SK-N-SH treated with all-trans-retinoic acid at 6 μM for 48 hours (cell line): ENCODE measurements around the gene TRIP4.

Source experiments
- CREB5 ChIP-seq: fragments of 250-450 bp; sonication (Bioruptor Pico); IDR thresholded peaks from 2 replicates; pipeline ENCODE4 v1.5.1; 2020; ENCODE audit warnings: low read depth, mild to moderate bottlenecking, moderate library complexity
- CSRNP3 ChIP-seq: fragments of 250-450 bp; sonication (Bioruptor Pico); IDR thresholded peaks from 2 replicates; pipeline ENCODE4 v1.5.1; 2021; ENCODE audit warnings: mild to moderate bottlenecking, moderate library complexity
- ISL1 ChIP-seq: fragments of 250-450 bp; sonication (Bioruptor Pico); IDR thresholded peaks from 2 replicates; pipeline ENCODE4 v2.1.2; 2022; ENCODE audit warnings: mild to moderate bottlenecking, moderate library complexity
- ZFP30 ChIP-seq: fragments of 450-650 bp; formaldehyde crosslinking; IDR thresholded peaks from 2 replicates; pipeline ENCODE4 v1.5.0; 2022; ENCODE audit warnings: mild to moderate bottlenecking, moderate library complexity
- ZNF565 ChIP-seq: fragments of 450-650 bp; formaldehyde crosslinking; conservative IDR thresholded peaks from 2 replicates; pipeline ENCODE4 v1.5.0; 2020; ENCODE audit warnings: low read depth, mild to moderate bottlenecking, moderate library complexity
- ZNF8 ChIP-seq: fragments of 450-650 bp; formaldehyde crosslinking; IDR thresholded peaks from 2 replicates; pipeline ENCODE4 v1.5.0; 2020; ENCODE audit warnings: mild to moderate bottlenecking, moderate library complexity

GRCh38 chr15:64400583-64400982 lies 12.9 kb downstream of the TRIP4 start:
- TF ChIP-seq ZFP30 (CRISPR knock-in tag) (no peak), ISL1 (CRISPR knock-in tag) (no peak), ZNF8 (no peak), CSRNP3 (CRISPR knock-in tag) (no peak), CREB5 (CRISPR knock-in tag) (no peak), ZNF565 (CRISPR knock-in tag) (no peak)
